H1 (cell line): Measurements from ENCODE around the gene HMCN2.

Experiments used
- ATF3 ChIP-seq: IDR thresholded peaks from 2 replicates; pipeline ENCODE4 v1.6.1; 2011; ENCODE audit warnings: low read depth, mild to moderate bottlenecking, low read length; ENCODE audit not compliant: insufficient read depth
- CEBPB ChIP-seq: IDR thresholded peaks from 2 replicates; pipeline ENCODE4 v1.6.1; 2012; ENCODE audit warnings: low read depth, low read length
- CTCF ChIP-seq, 3 experiments: IDR thresholded peaks; 1 replicate in 2 of 3; 2 replicates in 1 of 3; pipeline versions ENCODE4 v1.5.1 to v1.6.1; 2011; ENCODE audit warnings: low read length in 3 of 3, mild to moderate bottlenecking in 3 of 3, inconsistent platforms in 2 of 3, low read depth in 1 of 3, moderate library complexity in 1 of 3; ENCODE audit not compliant: insufficient read depth in 1 of 3; ENCODE audit errors: control extremely low read depth in 1 of 3
- EP300 ChIP-seq, 2 experiments: IDR thresholded peaks; 1 replicate in 1 of 2; 2 replicates in 1 of 2; pipeline ENCODE4 v1.6.1; 2011 to 2012; ENCODE audit warnings: low read depth in 2 of 2, low read length in 2 of 2, mild to moderate bottlenecking in 2 of 2, borderline replicate concordance in 1 of 2, inconsistent platforms in 1 of 2, moderate library complexity in 1 of 2
- HDAC2 ChIP-seq, 2 experiments: fragments of 300-600 bp in 1 of 2; sonication (generic) in 1 of 2; IDR thresholded peaks; 2 replicates each; pipeline ENCODE4 v1.6.1; 2011 to 2012; ENCODE audit warnings: low read depth in 2 of 2, low read length in 2 of 2, mild to moderate bottlenecking in 2 of 2, moderate library complexity in 2 of 2, borderline replicate concordance in 1 of 2, inconsistent platforms in 1 of 2
- JUND ChIP-seq: IDR thresholded peaks from 2 replicates; pipeline ENCODE4 v1.6.1; 2011; ENCODE audit warnings: mild to moderate bottlenecking, improper control_type of control experiment, low read length
- MAFK ChIP-seq: IDR thresholded peaks from 2 replicates; pipeline ENCODE4 v1.6.1; 2012; ENCODE audit warnings: low read depth, mild to moderate bottlenecking, improper control_type of control experiment, low read length
- PHF8 ChIP-seq: fragments of 200-600 bp; sonication (generic); conservative IDR thresholded peaks from 2 replicates; pipeline ENCODE4 v1.7.1; 2012; ENCODE audit warnings: low read depth, mild to moderate bottlenecking, inconsistent platforms, low read length, moderate library complexity
- POLR2A ChIP-seq, 2 experiments: IDR thresholded peaks; 1 replicate in 1 of 2; 2 replicates in 1 of 2; pipeline ENCODE4 v1.6.1; 2011; ENCODE audit warnings: low read depth in 2 of 2, low read length in 2 of 2, mild to moderate bottlenecking in 2 of 2; ENCODE audit errors: control extremely low read depth in 1 of 2
- RNF2 ChIP-seq: fragments of 200-900, 300-1000 bp; sonication (generic); IDR thresholded peaks from 2 replicates; pipeline ENCODE4 v1.7.1; 2016; ENCODE audit warnings: borderline replicate concordance, low read depth, mild to moderate bottlenecking, antibody characterized with exemption, low read length; ENCODE audit not compliant: poor library complexity, severe bottlenecking; ENCODE audit errors: missing control alignments
- SP1 ChIP-seq: IDR thresholded peaks from 2 replicates; pipeline ENCODE4 v1.6.1; 2011; ENCODE audit warnings: low read depth, low read length
- SP2 ChIP-seq: IDR thresholded peaks from 2 replicates; pipeline ENCODE4 v1.6.1; 2012; ENCODE audit warnings: mild to moderate bottlenecking, low read length, inconsistent platforms

DNA sequence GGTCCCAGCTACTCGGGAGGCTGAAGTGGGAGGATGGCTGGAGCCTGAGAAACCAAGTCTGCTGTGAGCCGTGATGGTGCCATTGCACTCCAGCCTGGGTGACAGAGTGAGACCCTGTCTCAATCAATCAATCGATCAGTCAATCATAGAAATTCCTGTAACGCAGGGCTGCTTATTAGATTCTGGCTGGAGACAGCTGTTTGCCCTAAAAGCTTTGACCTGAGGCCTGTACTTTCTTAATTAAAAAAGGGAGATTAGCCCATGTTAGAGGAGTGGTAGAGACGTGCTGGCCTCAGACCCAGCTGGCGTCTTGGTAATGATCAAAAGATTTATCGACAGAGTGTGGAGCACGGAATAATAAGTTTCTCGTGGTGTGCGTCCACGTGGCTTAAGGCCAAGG lies 40.5 kb upstream of the HMCN2 start:
- no peak for TF ChIP-seq RNF2
- TF ChIP-seq CTCF (IDR thresholded peaks at IDR 0.05; ENCODE audit: control extremely low read depth in 1 of 3, insufficient read depth in 1 of 3, low read depth in 1 of 3, low read length in 3 of 3) = no peak
- no peak for TF ChIP-seq SP2
- no peak for TF ChIP-seq PHF8
- TF ChIP-seq CEBPB = no peak
- no peak for TF ChIP-seq MAFK
- TF ChIP-seq POLR2A (IDR thresholded peaks at IDR 0.05; ENCODE audit: control extremely low read depth in 1 of 2, low read depth in 2 of 2, low read length in 2 of 2) = no peak
- TF ChIP-seq ATF3 = no peak
- TF ChIP-seq EP300 (IDR thresholded peaks at IDR 0.05; ENCODE audit: borderline replicate concordance in 1 of 2, low read depth in 2 of 2, low read length in 2 of 2) = no peak
- TF ChIP-seq JUND = no peak
- TF ChIP-seq SP1 = no peak
- no peak for TF ChIP-seq HDAC2 (IDR thresholded peaks at IDR 0.05; ENCODE audit: borderline replicate concordance in 1 of 2, low read depth in 2 of 2, low read length in 2 of 2)
